Neural cell (in vitro differentiated cells): ENCODE data around the gene UBQLNL.

Source experiments
- CTCF ChIP-seq: fragments of 450-650 bp; IDR thresholded peaks from 2 replicates; pipeline ENCODE4 v1.5.1; 2014; ENCODE audit warnings: antibody characterized with exemption, mild to moderate bottlenecking, moderate library complexity; ENCODE audit not compliant: poor library complexity, severe bottlenecking
- EZH2 ChIP-seq: fragments of 200-600, 300-800 bp; shearing (Covaris generic), sonication (generic); IDR thresholded peaks from 2 replicates; pipeline ENCODE4 v1.6.1; 2014; ENCODE audit warnings: antibody characterized with exemption, low read length, borderline replicate concordance, mild to moderate bottlenecking; ENCODE audit not compliant: insufficient read depth, poor library complexity, severe bottlenecking
- MXI1 ChIP-seq: fragments of 450-650 bp; conservative IDR thresholded peaks from 2 replicates; pipeline ENCODE4 v1.6.1; 2014; ENCODE audit warnings: antibody characterized with exemption, mild to moderate bottlenecking; ENCODE audit not compliant: poor library complexity, severe bottlenecking
- POLR2AphosphoS5 ChIP-seq: IDR thresholded peaks from 2 replicates; pipeline ENCODE4 v1.6.1; 2012
- RAD21 ChIP-seq: fragments of 450-650 bp; conservative IDR thresholded peaks from 2 replicates; pipeline ENCODE4 v1.6.1; 2014; ENCODE audit warnings: antibody characterized with exemption, mild to moderate bottlenecking, moderate library complexity
- SMC3 ChIP-seq: fragments of 450-650 bp; conservative IDR thresholded peaks from 2 replicates; pipeline ENCODE4 v1.6.1; 2014; ENCODE audit warnings: antibody characterized with exemption, mild to moderate bottlenecking, moderate library complexity; ENCODE audit not compliant: poor library complexity

- TF ChIP-seq CTCF (no peak), MXI1 (no peak), RAD21 (no peak), EZH2 (no peak), SMC3 (no peak), POLR2AphosphoS5 (no peak)
These were observed 24.9 kb upstream of the UBQLNL start for GRCh38 chr11:5541427-5541826.
